Heart right ventricle (tissue), 16 donors: ENCODE data around the gene CRADD. TPM values are rescaled to one million over a fixed set of nuclear protein-coding genes. Genes with fewer than 3 reads are reported as not detected.
A peak's percentile ranks its signal among the peaks of the same experiment; 100 is the strongest.

Experiments used
- ATAC-seq, 8 donors: fragments of 200-7000 bp; cut with Tn5 transposase; one replicate each; pipeline ENCODE4 v1.9.1; 2020; ENCODE audit warnings: mild to moderate bottlenecking in 8 of 8, moderate library complexity in 8 of 8, moderate number of reproducible peaks in 1 of 8
- DNase-seq, 2 donors: peaks; one replicate each; pipeline ENCODE4 v3.0.0-alpha.2; 2020
- H3K27ac ChIP-seq, 10 donors: fragments of 200-600 bp; sonication (generic) in 2 of 10; one replicate each; pipeline versions ENCODE4 v1.5.0 to v1.8.0; 2020 to 2022; ENCODE audit warnings: mild to moderate bottlenecking in 3 of 10
- H3K27me3 ChIP-seq, 7 donors: fragments of 200-600 bp; one replicate each; pipeline ENCODE4 v1.8.0; 2021 to 2022; ENCODE audit warnings: mild to moderate bottlenecking in 2 of 7
- H3K36me3 ChIP-seq, 9 donors: fragments of 200-600 bp; sonication (generic) in 1 of 9; one replicate each; pipeline versions ENCODE4 v1.5.0 to v1.8.0; 2020 to 2022; ENCODE audit warnings: mild to moderate bottlenecking in 2 of 9
- H3K4me1 ChIP-seq, 9 donors: fragments of 200-600 bp; sonication (generic) in 1 of 9; one replicate each; pipeline versions ENCODE4 v1.5.0 to v1.8.0; 2020 to 2022; ENCODE audit warnings: mild to moderate bottlenecking in 4 of 9
- H3K4me3 ChIP-seq, 10 donors: fragments of 200-600 bp; sonication (generic) in 2 of 10; one replicate each; pipeline versions ENCODE4 v1.5.0 to v1.8.0; 2020 to 2022; ENCODE audit warnings: mild to moderate bottlenecking in 7 of 10, moderate library complexity in 2 of 10
- H3K9me3 ChIP-seq, 11 donors: fragments of 200-600 bp in 10 of 11; sonication (generic) in 2 of 11; one replicate each; pipeline versions ENCODE4 v1.5.0 to v1.8.0; 2013 to 2022; ENCODE audit warnings: mild to moderate bottlenecking in 2 of 11, control low read depth in 1 of 11, moderate library complexity in 1 of 11
- CTCF ChIP-seq, 9 donors: fragments of 200-600 bp; sonication (generic) in 2 of 9; IDR thresholded peaks; one replicate each; pipeline versions ENCODE4 v1.5.0 to v1.8.0; 2021 to 2022; ENCODE audit warnings: antibody characterized with exemption in 9 of 9, mild to moderate bottlenecking in 5 of 9, moderate library complexity in 1 of 9
- WGBS, 2 donors: extraction: QIAGEN DNeasy Blood & Tissue Kit; methylation state at CpG; one replicate each; pipeline ENCODE4 v1.1.7; 2013; ENCODE audit warnings: inconsistent platforms in 1 of 2; 5-methylcytosine and 5-hydroxymethylcytosine counted together
- intact Hi-C, 10 donors: fragments of 100-400 bp; cut with DNase I; formaldehyde crosslinking; loops; one replicate each; pipeline versions ENCODE4 v1.11.1 to v1.14.2; 2022
- polyA plus RNA-seq, 2 donors: library from polyadenylated mRNA; stranded (reverse); fragments of 200-250 nt; gene quantifications; one replicate each; pipeline ENCODE4 v1.2.3, GENCODE V29; 2013
- total RNA-seq, 10 donors: library from RNA; stranded (reverse); fragmentation: NEBNext Ultra II Directional in 3 of 10; extraction: Animal tissue kit (Norgen Biotek cat#: 25700) in 3 of 10; gene quantifications; one replicate each; pipeline versions ENCODE4 v1.2.1 to v1.2.4, GENCODE V29; 2021 to 2023
- donor health status: Arrhythmogenic right ventricular cardiomyopathy.
- donor health status: ischemic (EF 13 %, LVEDD 7.1; RV severe dilation, severe dysfunction).
- donor health status: healthy with polysubstance abuse.
- donor health status: DM: no; HTN: yes; CAD: no.
- donor health status: DM: no; HTN: no; CAD: no.
- donor health status: ischemic (EF 25% LVEDD 6.9; RV normal size, moderate dysfunction).
- donor health status: ischemic (EF 25% LVEDD 5.7; RV mildly dilated, moderate dysfunction).
- donor health status: healthy.
- donor health status: DM: yes; HTN: yes; CAD: no.
- donor health status: Ischemic cardiomyopathy.
- donor health status: ischemic (EF 35%, LVEDD 5.7; RV mildly dilated, moderate dysfunction).
- donor health status: nonischemic (EF 11% LVEDD 7.7; RV severe dilation, severe dysfunction).
- donor health status: DM: yes; HTN: yes; CAD: no.
- donor health status: PGD.
- donor health status: ischemic (EF 29% LVEDD 5.4; RV normal size, mild dysfunction).
- donor health status: nonischemic (EF 23%, LVEDD 6.1; RV moderate dilation, normal function).

Gene CRADD
- total and polyA plus RNA-seq, 12 donors: 5.0 to 80.1 (median 51.4) TPM

GRCh38 chr12:93831374-93831773 is 154.2 kb downstream of the CRADD start:
- H3K4me1 ChIP-seq: peaks cover 9 to 58% (median 24%) of the 10 kb centered on the region in 9 donors
- ATAC-seq (no peak), DNase-seq (no peak)
- intact Hi-C loops: no loop called here
- no peaks in the 10 kb centered on the region for H3K9me3 ChIP-seq
- H3K36me3 ChIP-seq: no peaks in the 10 kb centered on the region
- TF ChIP-seq CTCF (IDR thresholded peaks at IDR 0.05): no peak
- no peak overlapping the region for H3K27ac ChIP-seq
- H3K27me3 ChIP-seq: no peaks in the 10 kb centered on the region
- 86 to 87% methylated on average over 5 of the region's 5 CpGs for WGBS, 2 donors
- no peak overlapping the region for H3K4me3 ChIP-seq

- TF ChIP-seq CTCF (IDR thresholded peaks at IDR 0.05): no peak
- no peak overlapping the region for H3K27ac ChIP-seq
- intact Hi-C loops: no loop called here
- ATAC-seq (no peak), DNase-seq (no peak)
- no peak overlapping the region for H3K4me3 ChIP-seq
- no peaks in the 10 kb centered on the region for H3K9me3 ChIP-seq
- H3K4me1 ChIP-seq: peaks cover 4 to 56% (median 22%) of the 10 kb centered on the region in 9 donors
- 76 to 87% methylated on average over 2 of the region's 2 CpGs for WGBS, 2 donors
- H3K27me3 ChIP-seq: no peaks in the 10 kb centered on the region
- H3K36me3 ChIP-seq: no peaks in the 10 kb centered on the region
Observed at GRCh38 chr12:93832131-93832530, 155.0 kb downstream of the CRADD start.

GRCh38 chr12:93833946-93834345 is 156.8 kb downstream of the CRADD start:
- ATAC-seq: no peak

GRCh38 chr12:93836620-93837260 is 159.6 kb downstream of the CRADD start:
- ATAC-seq (peak in 6 of 8 donors; percentile 43 to 70 (median 46)), DNase-seq (no peak)
- Histone ChIP-seq H3K27ac (no peak overlapping the region), H3K36me3 (no peaks in the 10 kb centered on the region), H3K27me3 (no peaks in the 10 kb centered on the region), H3K4me1 (peaks cover 0 to 45% (median 10%) of the 10 kb centered on the region in 9 donors), H3K9me3 (no peaks in the 10 kb centered on the region), H3K4me3 (no peak overlapping the region)
- no peak for TF ChIP-seq CTCF (IDR thresholded peaks at IDR 0.05)
- WGBS, 2 donors: 75 to 80% methylated on average over 7 of the region's 7 CpGs
- intact Hi-C loops: loop anchor here in 1 of 10 donors (5.0 kb wide), 1 partner anchor 46 kb away; no protein-coding TSS in a partner anchor

More at GRCh38 chr12:93833946-93834345, 156.8 kb downstream of the CRADD start:
- Histone ChIP-seq H3K36me3 (no peaks in the 10 kb centered on the region), H3K27me3 (no peaks in the 10 kb centered on the region), H3K9me3 (no peaks in the 10 kb centered on the region), H3K4me1 (peaks cover 4 to 59% (median 23%) of the 10 kb centered on the region in 9 donors), H3K27ac (no peak overlapping the region), H3K4me3 (no peak overlapping the region)
- DNase-seq: no peak
- no peak for TF ChIP-seq CTCF (IDR thresholded peaks at IDR 0.05)
- intact Hi-C loops: no loop called here
- 90 to 92% methylated on average over 6 of the region's 6 CpGs for WGBS, 2 donors
